Ectodermal cell (in vitro differentiated cells): ENCODE results near the gene MCTP2.

ENCODE experiments used
- H3K27ac ChIP-seq: 2 replicates; pipeline ENCODE4 v1.7.0; 2013; ENCODE audit warnings: mild to moderate bottlenecking, low read depth, low read length; ENCODE audit not compliant: insufficient read depth, poor library complexity, severe bottlenecking
- H3K27me3 ChIP-seq: 2 replicates; pipeline ENCODE4 v1.7.0; 2013; ENCODE audit warnings: mild to moderate bottlenecking, low read length; ENCODE audit not compliant: insufficient read depth, control insufficient read depth, poor library complexity, severe bottlenecking
- H3K36me3 ChIP-seq: one replicate; pipeline ENCODE4 v1.7.0; 2013; ENCODE audit warnings: low read length; ENCODE audit not compliant: control insufficient read depth, insufficient read depth
- H3K4me1 ChIP-seq: one replicate; pipeline ENCODE4 v1.7.0; 2013; ENCODE audit warnings: low read length; ENCODE audit not compliant: control insufficient read depth, insufficient read depth
- H3K4me3 ChIP-seq: 2 replicates; pipeline ENCODE4 v1.7.0; 2013; ENCODE audit warnings: low read depth, low read length, control low read depth; ENCODE audit not compliant: insufficient read depth
- H3K9me3 ChIP-seq: 2 replicates; pipeline ENCODE4 v1.7.0; 2013; ENCODE audit warnings: mild to moderate bottlenecking, low read length, moderate library complexity; ENCODE audit not compliant: control insufficient read depth
- WGBS, 2 experiments: methylation state at CpG; one replicate each; pipeline ENCODE4 v1.1.7; 2013; ENCODE audit warnings: missing lambda C conversion rate in 2 of 2; 5-methylcytosine and 5-hydroxymethylcytosine counted together

Gene MCTP2

GRCh38 chr15:94457661-94458060, 226.3 kb downstream of the MCTP2 start:
- Histone ChIP-seq H3K4me3 (no peak overlapping the region), H3K36me3 (no peaks in the 10 kb centered on the region), H3K27ac (no peak overlapping the region), H3K9me3 (no peaks in the 10 kb centered on the region), H3K27me3 (no peaks in the 10 kb centered on the region), H3K4me1 (peaks cover 6% of the 10 kb centered on the region)
- 93 to 96% methylated on average over 8 of the region's 8 CpGs for WGBS, 2 experiments

- H3K27ac ChIP-seq: no peak overlapping the region
- whole genome bisulfite sequencing, 2 experiments: 25% methylated on average over 1 of the region's 1 CpG; no CpG with 5 or more reads in 1 of the 2 experiments
- H3K9me3 ChIP-seq: no peaks in the 10 kb centered on the region
- H3K27me3 ChIP-seq: no peaks in the 10 kb centered on the region
- no peaks in the 10 kb centered on the region for H3K36me3 ChIP-seq
- no peak overlapping the region for H3K4me3 ChIP-seq
- peaks cover 6% of the 10 kb centered on the region for H3K4me1 ChIP-seq
These were observed 229.3 kb downstream of the MCTP2 start for GRCh38 chr15:94460624-94461023.

- H3K4me1 ChIP-seq: no peaks in the 10 kb centered on the region
- H3K27ac ChIP-seq: no peak overlapping the region
- H3K4me3 ChIP-seq: no peak overlapping the region
- no peaks in the 10 kb centered on the region for H3K9me3 ChIP-seq
- H3K27me3 ChIP-seq: no peaks in the 10 kb centered on the region
- 100% methylated on average over 1 of the region's 1 CpG for WGBS, 2 experiments
- H3K36me3 ChIP-seq: no peaks in the 10 kb centered on the region
These were observed 235.7 kb downstream of the MCTP2 start for GRCh38 chr15:94467034-94467433.

GRCh38 chr15:94470492-94470891, 239.1 kb downstream of the MCTP2 start:
- Histone ChIP-seq H3K4me1 (no peaks in the 10 kb centered on the region), H3K27me3 (no peaks in the 10 kb centered on the region), H3K36me3 (no peaks in the 10 kb centered on the region), H3K9me3 (no peaks in the 10 kb centered on the region), H3K4me3 (no peak overlapping the region), H3K27ac (no peak overlapping the region)
- WGBS, 2 experiments: 86 to 97% methylated on average over 2 of the region's 2 CpGs

GRCh38 chr15:94476686-94477085, 245.3 kb downstream of the MCTP2 start:
- Histone ChIP-seq H3K27me3 (no peaks in the 10 kb centered on the region), H3K36me3 (no peaks in the 10 kb centered on the region), H3K27ac (no peak overlapping the region), H3K9me3 (no peaks in the 10 kb centered on the region), H3K4me1 (no peaks in the 10 kb centered on the region), H3K4me3 (no peak overlapping the region)
- WGBS, 2 experiments: 86 to 93% methylated on average over 5 of the region's 5 CpGs

- H3K9me3 ChIP-seq: no peaks in the 10 kb centered on the region
- H3K27ac ChIP-seq: no peak overlapping the region
- no peaks in the 10 kb centered on the region for H3K4me1 ChIP-seq
- H3K4me3 ChIP-seq: no peak overlapping the region
- 95% methylated on average over 7 of the region's 7 CpGs for WGBS, 2 experiments
- H3K27me3 ChIP-seq: no peaks in the 10 kb centered on the region
- no peaks in the 10 kb centered on the region for H3K36me3 ChIP-seq
These were observed 246.7 kb downstream of the MCTP2 start for GRCh38 chr15:94477913-94478553.

- Histone ChIP-seq H3K27ac (no peak overlapping the region), H3K9me3 (no peaks in the 10 kb centered on the region), H3K4me1 (no peaks in the 10 kb centered on the region), H3K27me3 (no peaks in the 10 kb centered on the region), H3K4me3 (no peak overlapping the region), H3K36me3 (no peaks in the 10 kb centered on the region)
- WGBS, 2 experiments: 91 to 94% methylated on average over 8 of the region's 8 CpGs
These were observed 247.4 kb downstream of the MCTP2 start for GRCh38 chr15:94478763-94479162.

GRCh38 chr15:94480289-94480834, 249.0 kb downstream of the MCTP2 start:
- H3K27ac ChIP-seq: no peak overlapping the region

GRCh38 chr15:94485148-94485719, 253.9 kb downstream of the MCTP2 start:
- Histone ChIP-seq H3K4me3 (no peak overlapping the region), H3K36me3 (no peaks in the 10 kb centered on the region), H3K27me3 (no peaks in the 10 kb centered on the region), H3K9me3 (no peaks in the 10 kb centered on the region), H3K4me1 (no peaks in the 10 kb centered on the region), H3K27ac (no peak overlapping the region)
- WGBS, 2 experiments: 93 to 95% methylated on average over 3 of the region's 3 CpGs

More at GRCh38 chr15:94480289-94480834, 249.0 kb downstream of the MCTP2 start:
- WGBS, 2 experiments: 97 to 98% methylated on average over 4 of the region's 4 CpGs
- H3K4me1 ChIP-seq: no peaks in the 10 kb centered on the region
- H3K27me3 ChIP-seq: no peaks in the 10 kb centered on the region
- no peak overlapping the region for H3K4me3 ChIP-seq
- no peaks in the 10 kb centered on the region for H3K9me3 ChIP-seq
- no peaks in the 10 kb centered on the region for H3K36me3 ChIP-seq

GRCh38 chr15:94487635-94488034, 256.3 kb downstream of the MCTP2 start:
- H3K4me1 ChIP-seq: no peaks in the 10 kb centered on the region
- no peaks in the 10 kb centered on the region for H3K9me3 ChIP-seq
- no peaks in the 10 kb centered on the region for H3K27me3 ChIP-seq
- 90 to 94% methylated on average over 1 of the region's 1 CpG for WGBS, 2 experiments
- no peaks in the 10 kb centered on the region for H3K36me3 ChIP-seq
- H3K27ac ChIP-seq: no peak overlapping the region
- H3K4me3 ChIP-seq: no peak overlapping the region
